Hindlimb muscle (tissue), 1 donor: ENCODE measurements around the gene C6orf52. TPM values are rescaled to one million over a fixed set of nuclear protein-coding genes. Genes with fewer than 3 reads are reported as not detected.

Experiments
- DNase-seq: peaks from one replicate; pipeline ENCODE4 v3.0.0-alpha.2; 2013
- polyA plus RNA-seq: library from polyadenylated mRNA; unstranded; fragments of 120-200 nt; gene quantifications from one replicate; pipeline ENCODE4 v1.2.1, GENCODE V29; 2013; ENCODE audit not compliant: insufficient read length

Gene C6orf52
- polyA plus RNA-seq, 1 donor: 1.5 TPM

GRCh38 chr6:10644225-10644624 lies 50.2 kb downstream of the C6orf52 start:
- no peak for DNase-seq

DNA sequence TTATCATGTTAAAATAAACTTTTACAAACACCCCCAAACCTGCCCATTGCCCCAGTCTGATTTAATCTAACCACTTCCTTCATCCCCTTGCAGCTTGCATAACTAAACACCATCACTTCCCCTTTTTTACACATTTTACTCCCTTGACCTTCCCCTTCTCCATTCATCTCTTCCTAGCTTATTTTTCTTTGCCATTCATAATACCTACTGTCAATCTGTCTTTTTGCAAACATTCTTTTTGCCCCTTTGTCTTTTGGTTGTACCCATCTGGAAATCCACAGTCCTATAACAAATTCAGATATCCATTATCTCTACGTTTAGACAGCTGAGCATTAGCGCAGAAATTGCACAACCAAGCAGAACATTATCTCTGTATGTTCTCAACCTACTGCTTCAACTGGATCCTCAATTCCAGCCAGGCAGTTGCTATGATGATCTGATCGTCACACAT lies 51.2 kb downstream of the C6orf52 start:
- DNase-seq: no peak

- no peak for DNase-seq
Measured at GRCh38 chr6:10641528-10641927, 52.9 kb downstream of the C6orf52 start.

DNA sequence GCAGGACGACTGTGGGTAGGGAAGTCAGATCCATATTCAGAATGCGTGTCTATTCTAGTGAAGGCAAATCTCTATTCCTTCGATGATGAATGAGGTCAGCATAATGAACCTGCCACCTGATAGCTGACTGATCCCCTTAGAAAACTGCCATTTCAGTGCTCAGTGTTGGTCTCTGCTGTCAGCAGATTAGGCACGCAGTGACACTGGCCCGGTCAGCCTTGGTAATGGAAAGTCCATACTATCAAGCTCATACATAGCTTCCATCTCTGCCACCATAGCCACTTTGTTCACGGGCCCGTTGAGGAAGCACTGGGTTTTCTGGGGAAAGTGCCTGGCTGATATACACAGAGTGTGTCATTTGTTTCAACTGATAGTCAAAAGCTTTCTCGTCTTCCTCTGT lies 54.0 kb downstream of the C6orf52 start:
- DNase-seq: no peak

DNA sequence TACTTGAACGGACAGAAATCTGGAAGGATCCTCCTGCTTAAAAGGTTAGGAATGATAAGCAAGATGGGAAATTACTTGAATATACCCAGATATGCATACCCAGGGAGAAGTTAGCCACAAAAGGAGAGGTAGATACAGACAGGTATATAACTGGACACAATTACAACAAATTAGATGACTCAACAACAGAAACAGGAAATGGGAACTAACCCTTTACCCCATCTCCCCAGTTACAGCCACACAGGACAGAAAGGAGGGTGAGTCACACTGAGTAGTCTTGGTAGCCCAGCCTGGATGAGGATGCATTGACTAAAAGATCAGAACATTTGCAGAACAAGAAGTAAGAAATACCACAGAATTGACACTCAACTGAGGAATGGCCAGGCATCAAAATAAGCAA lies 61.2 kb downstream of the C6orf52 start:
- DNase-seq: no peak

- DNase-seq: no peak
Measured at GRCh38 chr6:10630178-10630577, 64.2 kb downstream of the C6orf52 start.

GRCh38 chr6:10627800-10628199 lies 66.6 kb downstream of the C6orf52 start:
- no peak for DNase-seq

- DNase-seq: no peak
Measured at GRCh38 chr6:10626154-10626741, 68.2 kb downstream of the C6orf52 start.

DNA sequence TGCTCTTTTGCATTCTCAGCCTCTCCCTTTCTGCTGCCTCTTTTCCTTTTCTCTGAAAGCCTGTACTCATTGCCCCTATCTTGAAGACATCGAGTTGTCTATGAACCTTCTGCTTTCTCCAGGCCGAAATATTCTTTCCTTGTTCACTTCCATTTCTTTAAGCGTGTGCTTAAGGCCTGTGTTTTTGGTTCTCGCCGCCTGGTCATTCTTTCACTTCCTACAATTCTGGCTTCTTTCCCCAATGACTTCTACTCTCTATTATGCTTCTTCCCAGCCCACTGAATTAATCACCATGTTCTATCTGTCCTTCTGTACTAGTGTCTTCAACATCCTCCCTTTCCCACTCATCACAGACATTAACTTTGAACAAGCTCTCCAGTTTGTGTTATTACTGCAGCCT lies 69.6 kb downstream of the C6orf52 start:
- no peak for DNase-seq

GRCh38 chr6:10621847-10622246 lies 72.6 kb downstream of the C6orf52 start:
- DNase-seq: no peak

Other genes with a start within 250 kb of the C6orf52 start
- gene GCNT2, start 173.3 kb downstream of the C6orf52 start, polyA plus RNA-seq: 2.5 TPM
- 15.0 TPM for gene PAK1IP1, start 356 bp upstream of the C6orf52 start, polyA plus RNA-seq
- gene TMEM14C, start 28.5 kb upstream of the C6orf52 start, polyA plus RNA-seq: 91.3 TPM
- gene TMEM14B, start 53.2 kb upstream of the C6orf52 start, polyA plus RNA-seq: 65.9 TPM
- gene MAK, start 143.9 kb upstream of the C6orf52 start, polyA plus RNA-seq: 0.84 TPM
- gene GCM2, start 187.4 kb upstream of the C6orf52 start, polyA plus RNA-seq: not detected
- gene SYCP2L, start 192.4 kb upstream of the C6orf52 start, polyA plus RNA-seq: 2.3 TPM